ENCODE results near the gene MYOM1.
"Not testable (repeated sequence)": the region's sequence is repeated elsewhere in the genome, so short reads cannot be mapped to it uniquely, and the experiment has no call there.

The MYOM1 gene

GRCh38 chr18:3084206-3084605, 135.6 kb downstream of the MYOM1 start:
- no peak for DNase-seq (ENCODE audit: low read depth)

GRCh38 chr18:3083766-3084165, 136.0 kb downstream of the MYOM1 start:
- no peak for DNase-seq (ENCODE audit: low read depth)

GRCh38 chr18:3081584-3081991, 138.2 kb downstream of the MYOM1 start:
- no peak for DNase-seq (ENCODE audit: low read depth)

GRCh38 chr18:3079653-3080052, 140.1 kb downstream of the MYOM1 start:
- no peak for DNase-seq (ENCODE audit: low read depth)

GRCh38 chr18:3075491-3075890, 144.3 kb downstream of the MYOM1 start:
- DNase-seq (ENCODE audit: low read depth): no peak

- no peak for DNase-seq (ENCODE audit: low read depth)
These were observed 145.7 kb downstream of the MYOM1 start for GRCh38 chr18:3074087-3074486.

GRCh38 chr18:3073353-3073752, 146.4 kb downstream of the MYOM1 start:
- DNase-seq (ENCODE audit: low read depth): not testable (repeated sequence)

GRCh38 chr18:3071676-3072075, 148.1 kb downstream of the MYOM1 start:
- no peak for DNase-seq (ENCODE audit: low read depth)

GRCh38 chr18:3069671-3070433, 149.9 kb downstream of the MYOM1 start:
- no peak for DNase-seq (ENCODE audit: low read depth)

- DNase-seq (ENCODE audit: low read depth): no peak
These were observed 152.0 kb downstream of the MYOM1 start for GRCh38 chr18:3067722-3068121.

- DNase-seq (ENCODE audit: low read depth): no peak
These were observed 152.6 kb downstream of the MYOM1 start for GRCh38 chr18:3067165-3067661.

GRCh38 chr18:3066341-3067110, 153.2 kb downstream of the MYOM1 start:
- DNase-seq (ENCODE audit: low read depth): no peak

- not testable (repeated sequence) for DNase-seq (ENCODE audit: low read depth)
These were observed 156.0 kb downstream of the MYOM1 start for GRCh38 chr18:3063766-3064165.

GRCh38 chr18:3062798-3063680, 156.7 kb downstream of the MYOM1 start:
- peak; percentile 57 for DNase-seq (ENCODE audit: low read depth)

GRCh38 chr18:3061581-3062312, 158.0 kb downstream of the MYOM1 start:
- DNase-seq (ENCODE audit: low read depth): peak; percentile 36

- DNase-seq (ENCODE audit: low read depth): peak; percentile 33
These were observed 158.8 kb downstream of the MYOM1 start for GRCh38 chr18:3060667-3061580.

GRCh38 chr18:3059272-3059671, 160.5 kb downstream of the MYOM1 start:
- DNase-seq (ENCODE audit: low read depth): no peak

- DNase-seq (ENCODE audit: low read depth): no peak
These were observed 161.2 kb downstream of the MYOM1 start for GRCh38 chr18:3058328-3059191.

GRCh38 chr18:3057526-3057925, 162.2 kb downstream of the MYOM1 start:
- DNase-seq (ENCODE audit: low read depth): no peak
